Nephron progenitor cell (in vitro differentiated cells): Measurements from ENCODE around the gene PAK2.
"Not testable (repeated sequence)": the region's sequence is repeated elsewhere in the genome, so short reads cannot be mapped to it uniquely, and the experiment has no call there.

Experiments
- DNase-seq: peaks from one replicate; pipeline ENCODE4 v3.0.0; 2021
- H3K27ac Mint-ChIP-seq: 2 replicates; pipeline ENCODE4 v1.8.0; 2021; ENCODE audit warnings: mild to moderate bottlenecking, moderate library complexity, mixed read lengths
- H3K27me3 Mint-ChIP-seq: 2 replicates; pipeline ENCODE4 v1.8.0; 2021; ENCODE audit warnings: mild to moderate bottlenecking, low read depth, mixed read lengths; ENCODE audit not compliant: poor library complexity
- H3K36me3 Mint-ChIP-seq: 2 replicates; pipeline ENCODE4 v1.8.0; 2021; ENCODE audit warnings: low read depth, mixed read lengths
- H3K4me1 Mint-ChIP-seq: 2 replicates; pipeline ENCODE4 v1.8.0; 2021; ENCODE audit warnings: mixed read lengths
- H3K4me3 Mint-ChIP-seq: 2 replicates; pipeline ENCODE4 v1.8.0; 2021; ENCODE audit warnings: mild to moderate bottlenecking, moderate library complexity, mixed read lengths
- H3K9me3 Mint-ChIP-seq: 2 replicates; pipeline ENCODE4 v1.8.0; 2021; ENCODE audit warnings: mild to moderate bottlenecking, moderate library complexity, mixed read lengths
- TF ChIP-seq, protein P1 (sequence below): fragments of 200-600 bp; sonication (generic); IDR thresholded peaks from 2 replicates; pipeline ENCODE4 v1.5.0; 2021; ENCODE audit warnings: antibody characterized with exemption

The PAK2 gene

DNA sequence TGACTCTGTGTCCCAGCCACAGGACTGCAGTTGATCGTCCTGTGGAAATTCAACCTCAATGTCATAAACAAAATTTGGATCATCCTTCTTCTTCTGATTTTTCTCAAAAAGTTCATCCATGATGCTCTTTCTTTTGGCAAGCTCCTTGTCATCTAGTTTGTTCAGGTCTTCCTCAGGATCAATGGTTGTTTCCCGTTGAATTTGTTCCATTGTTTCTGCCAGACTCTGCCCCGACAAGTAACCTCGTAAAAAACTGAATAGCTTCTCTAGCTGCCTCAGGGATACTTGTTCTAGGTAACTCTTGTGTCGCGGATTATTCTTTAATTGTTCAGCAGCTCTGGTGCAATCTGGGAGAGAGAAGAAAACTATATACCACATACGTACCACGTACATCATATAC lies 32.1 kb upstream of the PAK2 start:
- no peaks in the 10 kb centered on the region for H3K9me3 Mint-ChIP-seq
- H3K27ac Mint-ChIP-seq, result no peak overlapping the region
- peaks cover 8% of the 10 kb centered on the region for H3K4me1 Mint-ChIP-seq
- H3K36me3 Mint-ChIP-seq, result no peaks in the 10 kb centered on the region
- no peak for DNase-seq
- peaks cover 10% of the 10 kb centered on the region for H3K27me3 Mint-ChIP-seq
- H3K4me3 Mint-ChIP-seq, result no peak overlapping the region
- TF ChIP-seq, protein P1, sequence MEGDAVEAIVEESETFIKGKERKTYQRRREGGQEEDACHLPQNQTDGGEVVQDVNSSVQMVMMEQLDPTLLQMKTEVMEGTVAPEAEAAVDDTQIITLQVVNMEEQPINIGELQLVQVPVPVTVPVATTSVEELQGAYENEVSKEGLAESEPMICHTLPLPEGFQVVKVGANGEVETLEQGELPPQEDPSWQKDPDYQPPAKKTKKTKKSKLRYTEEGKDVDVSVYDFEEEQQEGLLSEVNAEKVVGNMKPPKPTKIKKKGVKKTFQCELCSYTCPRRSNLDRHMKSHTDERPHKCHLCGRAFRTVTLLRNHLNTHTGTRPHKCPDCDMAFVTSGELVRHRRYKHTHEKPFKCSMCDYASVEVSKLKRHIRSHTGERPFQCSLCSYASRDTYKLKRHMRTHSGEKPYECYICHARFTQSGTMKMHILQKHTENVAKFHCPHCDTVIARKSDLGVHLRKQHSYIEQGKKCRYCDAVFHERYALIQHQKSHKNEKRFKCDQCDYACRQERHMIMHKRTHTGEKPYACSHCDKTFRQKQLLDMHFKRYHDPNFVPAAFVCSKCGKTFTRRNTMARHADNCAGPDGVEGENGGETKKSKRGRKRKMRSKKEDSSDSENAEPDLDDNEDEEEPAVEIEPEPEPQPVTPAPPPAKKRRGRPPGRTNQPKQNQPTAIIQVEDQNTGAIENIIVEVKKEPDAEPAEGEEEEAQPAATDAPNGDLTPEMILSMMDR, result no peak

DNA sequence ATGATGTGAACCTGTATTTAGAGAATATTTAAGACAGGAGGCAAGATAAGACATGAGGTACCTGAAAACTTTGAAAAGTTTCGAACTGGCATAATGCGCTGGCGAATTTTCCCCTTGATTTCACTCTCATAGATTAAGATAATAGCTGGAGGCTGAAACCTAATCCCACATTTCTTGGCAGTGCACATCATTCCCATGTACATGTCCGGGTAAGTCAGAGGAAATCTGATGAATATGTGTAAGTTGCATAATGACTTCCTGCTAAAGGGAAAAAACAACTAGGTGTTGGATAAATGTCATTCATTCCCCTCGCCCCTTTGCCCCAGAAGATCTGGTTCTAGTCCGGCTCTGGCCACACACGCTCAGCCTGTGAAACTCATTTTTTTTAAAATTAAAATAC lies 31.2 kb upstream of the PAK2 start:
- Mint-ChIP-seq H3K4me1 (peaks cover 17% of the 10 kb centered on the region), H3K9me3 (no peaks in the 10 kb centered on the region), H3K27ac (no peak overlapping the region), H3K27me3 (peaks cover 10% of the 10 kb centered on the region), H3K4me3 (no peak overlapping the region), H3K36me3 (peaks cover 3% of the 10 kb centered on the region)
- no peak for DNase-seq
- TF ChIP-seq, protein P1, result no peak

DNA sequence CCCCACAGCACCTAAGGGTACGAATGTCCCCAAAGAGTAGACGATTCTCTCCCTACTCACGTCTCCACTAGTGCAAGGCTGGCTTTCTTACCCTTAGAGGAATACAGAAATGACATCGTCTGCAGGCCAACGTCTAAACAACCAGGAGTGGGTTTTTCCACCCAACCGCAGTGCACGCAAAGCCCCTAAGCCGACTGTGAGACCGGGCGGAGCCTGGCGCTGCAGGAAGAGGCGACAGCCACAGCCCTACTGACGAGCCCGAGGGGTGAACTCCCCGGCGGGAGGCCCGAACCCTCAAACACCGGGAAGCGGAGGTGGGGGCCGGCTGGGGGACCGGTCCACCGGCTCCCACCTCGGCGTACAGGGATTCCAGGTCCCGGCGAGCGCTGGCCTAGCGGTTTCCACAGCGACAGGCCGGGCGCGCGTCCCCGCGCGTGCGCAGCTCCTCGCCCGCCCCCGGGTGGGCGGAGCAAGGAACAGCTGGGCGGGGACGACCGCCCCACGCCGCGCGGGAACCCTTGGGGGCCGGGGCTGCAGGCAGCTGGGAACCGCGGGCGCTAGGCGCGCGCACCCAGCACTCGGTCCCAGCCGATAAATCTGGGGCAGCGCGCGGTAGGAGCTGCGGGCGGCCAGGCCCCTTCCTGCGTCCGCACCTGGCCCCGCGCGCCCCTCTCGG lies 27.7 kb upstream of the PAK2 start, which contains the start of the genes CEP19 and PIGX:
Gene CEP19 (minus strand): TSS at position 413 of the 676 bp plus-strand sequence. CDS start 3,593 bp downstream, outside the sequence.
Gene PIGX (plus strand): TSS at position 540 of the 676 bp plus-strand sequence.
- Mint-ChIP-seq H3K9me3 (no peaks in the 10 kb centered on the region), H3K36me3 (peaks cover 3% of the 10 kb centered on the region), H3K4me1 (peaks cover 28% of the 10 kb centered on the region), H3K27ac (peak within 1 kb of the TSS; percentile 51), H3K4me3 (peak within 1 kb of the TSS; percentile 91), H3K27me3 (peaks cover 10% of the 10 kb centered on the region)
- TF ChIP-seq, protein P1, result no peak
- peak; percentile 87 for DNase-seq

DNA sequence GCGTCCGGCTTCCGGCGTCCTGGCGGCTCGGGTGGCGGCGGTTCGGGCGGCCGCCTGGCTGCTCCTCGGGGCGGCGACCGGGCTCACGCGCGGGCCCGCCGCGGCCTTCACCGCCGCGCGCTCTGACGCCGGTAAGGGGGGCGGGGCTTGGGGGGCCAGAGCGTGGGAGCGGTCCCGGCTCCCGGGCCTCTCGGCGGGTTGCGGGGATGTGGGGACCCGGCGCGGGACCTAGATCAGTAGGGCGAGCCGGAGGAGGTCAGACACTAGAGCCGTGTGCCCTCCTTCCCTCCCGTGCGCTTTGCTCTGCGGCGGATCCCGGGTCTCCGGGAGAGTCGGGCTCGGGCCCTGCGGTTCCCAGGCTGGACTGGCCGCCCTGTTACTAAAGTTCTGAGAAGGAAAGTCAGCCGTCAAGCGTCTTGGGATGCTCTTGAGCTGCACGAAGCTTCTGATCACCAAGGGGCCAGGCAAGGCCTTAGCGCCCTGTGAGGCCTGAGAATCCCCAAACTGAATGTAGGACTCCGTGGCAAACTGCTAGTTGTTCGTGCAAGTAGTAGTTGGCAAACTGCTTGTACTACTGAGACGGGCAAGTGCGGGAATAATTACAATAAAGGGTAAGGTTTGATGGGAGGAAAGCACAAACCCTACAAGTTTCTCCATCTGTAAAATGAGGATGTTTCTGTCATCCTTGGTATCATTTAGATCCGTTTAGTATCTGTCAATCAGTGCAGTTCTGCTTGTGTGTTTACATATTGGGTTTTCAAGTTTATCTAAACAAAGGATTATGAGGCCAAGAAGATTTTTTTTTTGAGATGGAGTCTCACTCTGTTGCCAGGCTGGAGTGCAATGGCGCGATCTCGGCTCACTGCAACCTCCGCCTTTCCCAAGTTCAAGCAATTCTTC lies 26.9 kb upstream of the PAK2 start:
- TF ChIP-seq, protein P1, result no peak
- H3K4me3 Mint-ChIP-seq, result peak overlapping the region; percentile 85
- H3K27ac Mint-ChIP-seq, result peak overlapping the region; percentile 51
- peak; percentile 82 for DNase-seq
- H3K36me3 Mint-ChIP-seq, result peaks cover 9% of the 10 kb centered on the region
- H3K27me3 Mint-ChIP-seq, result peaks cover 10% of the 10 kb centered on the region
- H3K9me3 Mint-ChIP-seq, result no peaks in the 10 kb centered on the region
- peaks cover 28% of the 10 kb centered on the region for H3K4me1 Mint-ChIP-seq

DNA sequence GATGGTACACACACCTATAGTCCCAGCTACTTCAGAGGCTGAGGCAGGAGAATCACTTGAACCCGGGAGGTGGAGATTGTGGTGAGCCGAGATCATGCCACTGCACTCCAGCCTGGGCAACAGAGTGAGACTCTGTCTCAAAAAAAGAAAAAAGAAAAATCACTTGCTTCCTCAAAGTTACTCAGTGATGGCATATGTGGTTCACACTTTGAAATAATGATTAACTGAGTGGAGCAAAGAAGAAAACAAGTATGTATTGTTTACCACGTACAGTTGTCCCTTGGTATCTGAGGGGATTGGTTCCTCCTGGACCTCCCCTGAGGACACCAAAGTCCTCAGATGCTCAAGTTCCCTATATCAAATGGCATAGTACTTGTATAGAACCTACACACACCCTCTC lies 22.5 kb upstream of the PAK2 start:
- H3K4me3 Mint-ChIP-seq, DNase-seq, H3K27ac Mint-ChIP-seq, H3K27me3 Mint-ChIP-seq: not testable (repeated sequence)
- Mint-ChIP-seq H3K4me1 (peaks cover 20% of the 10 kb centered on the region), H3K36me3 (peaks cover 51% of the 10 kb centered on the region), H3K9me3 (peaks cover 20% of the 10 kb centered on the region)

DNA sequence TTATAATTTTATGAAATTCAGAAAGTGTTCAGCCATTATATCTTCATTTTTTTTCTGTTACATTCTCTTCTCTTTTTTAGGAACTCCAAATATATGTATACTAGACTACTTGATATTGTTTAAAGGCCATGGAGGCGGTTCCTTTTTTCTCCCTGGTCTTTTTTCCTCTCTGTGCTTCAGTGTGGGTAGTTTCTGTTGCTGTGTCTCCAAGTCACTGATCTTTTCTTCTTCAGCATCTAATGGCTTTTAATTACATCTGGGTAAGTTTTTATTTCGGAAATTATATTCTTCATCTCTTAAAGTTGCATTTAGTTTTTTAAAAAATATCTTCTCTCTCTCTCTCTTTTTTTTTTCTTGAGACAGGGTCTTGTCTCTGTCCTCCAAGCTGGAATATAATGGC lies 18.6 kb upstream of the PAK2 start:
- Mint-ChIP-seq H3K36me3 (peaks cover 55% of the 10 kb centered on the region), H3K27ac (no peak overlapping the region), H3K9me3 (peaks cover 20% of the 10 kb centered on the region), H3K4me3 (no peak overlapping the region), H3K27me3 (peaks cover 2% of the 10 kb centered on the region), H3K4me1 (peaks cover under 1% of the 10 kb centered on the region)
- TF ChIP-seq, protein P1, result no peak
- no peak for DNase-seq
